Measurements from ENCODE around the gene GRAMD1A.
"Not testable (repeated sequence)": the region's sequence is repeated elsewhere in the genome, so short reads cannot be mapped to it uniquely, and the experiment has no call there.

Gene GRAMD1A

GRCh38 chr19:34999498-35000337 is at the start of gene GRAMD1A:
Gene GRAMD1A (plus strand): TSS chr19:35000323. CDS start chr19:35000479, 156 bp downstream.
- peak; percentile 98 for DNase-seq (ENCODE audit: low spot score)

- DNase-seq (ENCODE audit: low spot score), result no peak
These were observed 47.0 kb upstream of the GRAMD1A start for GRCh38 chr19:34953092-34953491.

DNA sequence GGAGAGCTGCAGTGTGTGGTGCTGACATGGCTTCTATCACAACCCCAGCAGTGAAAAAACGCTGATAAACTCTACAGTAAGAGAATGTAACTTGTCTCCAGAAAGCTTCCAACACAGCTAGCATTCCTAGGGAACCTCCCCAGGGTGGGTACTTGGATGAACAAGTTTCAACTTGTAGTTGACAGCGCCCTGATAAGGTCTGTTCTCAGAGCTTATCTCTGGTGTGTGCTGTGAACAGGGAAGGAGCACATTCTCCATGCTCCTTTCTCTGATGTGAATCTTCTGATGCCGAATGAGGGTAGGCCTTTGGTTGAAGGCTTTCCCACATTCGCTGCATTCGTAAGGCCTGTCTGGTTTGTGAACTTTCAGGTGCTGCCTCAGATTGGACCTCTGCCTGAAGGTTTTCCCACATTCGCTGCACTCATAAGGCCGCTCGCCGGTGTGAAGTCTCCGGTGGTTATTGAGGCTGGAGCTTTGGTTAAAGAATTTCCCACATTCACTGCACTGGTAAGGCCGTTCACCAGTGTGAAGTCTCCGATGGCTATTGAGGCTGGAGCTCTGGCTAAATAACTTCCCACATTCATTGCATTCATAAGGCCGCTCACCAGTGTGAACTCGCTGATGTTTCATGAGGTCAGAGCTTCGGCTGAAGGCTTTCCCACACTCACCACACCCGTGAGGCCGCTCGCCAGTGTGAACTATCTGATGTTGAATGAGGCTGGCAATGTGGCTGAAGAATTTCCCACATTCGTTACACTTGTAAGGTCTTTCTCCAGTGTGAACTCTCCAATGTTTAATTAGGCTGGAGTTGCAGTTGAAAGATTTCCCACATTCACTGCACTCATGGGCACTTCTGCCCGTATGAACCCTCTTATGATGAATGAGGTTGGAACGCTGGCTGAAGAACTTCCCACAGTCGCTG is 42.0 kb upstream of the GRAMD1A start:
- no peak for DNase-seq (ENCODE audit: low spot score)

DNA sequence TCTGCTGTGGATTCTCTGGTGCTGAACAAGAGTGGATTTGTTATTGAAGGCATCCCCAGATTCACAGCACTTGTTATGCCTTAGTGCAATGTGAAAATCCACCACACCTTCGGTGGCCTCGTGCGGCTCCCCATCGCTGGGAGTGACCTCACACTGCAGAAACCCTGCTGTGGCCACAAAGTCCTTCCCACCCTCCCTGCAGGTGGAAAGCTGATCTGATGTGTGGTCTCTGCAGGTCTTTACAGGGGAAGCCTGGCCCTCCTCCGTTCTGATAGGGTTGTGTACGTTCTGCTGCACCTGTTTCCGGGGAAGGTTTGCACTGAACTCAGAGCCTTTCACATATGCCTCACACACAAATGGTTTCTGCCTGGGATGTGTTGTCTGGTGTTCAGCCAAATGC is 41.1 kb upstream of the GRAMD1A start:
- no peak for DNase-seq (ENCODE audit: low spot score)

DNA sequence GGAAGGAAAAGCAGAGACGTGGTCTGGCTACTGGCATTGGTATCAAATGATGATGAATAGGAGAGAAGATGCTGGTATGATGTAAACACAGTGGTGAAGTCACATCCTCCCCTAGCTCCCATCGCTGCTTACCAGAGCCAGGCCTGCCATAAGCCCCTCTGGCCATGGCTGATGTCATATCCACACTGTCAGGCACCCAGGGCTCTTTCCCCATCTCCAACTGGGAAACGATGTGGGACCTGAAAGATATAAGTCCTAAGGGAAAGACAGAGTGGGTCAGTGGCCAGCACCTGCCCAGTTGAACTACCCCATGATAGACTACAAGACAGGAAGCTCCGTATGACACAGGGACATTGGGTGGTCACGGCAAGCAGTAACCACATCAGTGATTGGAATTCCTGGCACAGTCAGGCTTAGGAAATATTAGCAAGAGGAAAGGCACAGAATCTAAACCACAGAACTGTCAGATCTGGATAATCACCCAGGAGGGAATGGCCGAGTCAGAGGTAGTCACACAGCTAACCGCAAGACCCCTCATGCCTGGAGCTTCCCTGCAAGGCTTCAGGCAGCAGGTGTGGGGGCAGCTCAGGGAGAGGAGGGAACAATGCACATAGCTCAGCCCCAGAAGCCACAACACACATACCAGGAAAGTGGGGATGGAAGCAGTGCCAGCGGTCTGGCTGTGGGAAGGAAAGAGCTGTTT is 39.9 kb upstream of the GRAMD1A start:
- peak; percentile 55 for DNase-seq (ENCODE audit: low spot score)

DNA sequence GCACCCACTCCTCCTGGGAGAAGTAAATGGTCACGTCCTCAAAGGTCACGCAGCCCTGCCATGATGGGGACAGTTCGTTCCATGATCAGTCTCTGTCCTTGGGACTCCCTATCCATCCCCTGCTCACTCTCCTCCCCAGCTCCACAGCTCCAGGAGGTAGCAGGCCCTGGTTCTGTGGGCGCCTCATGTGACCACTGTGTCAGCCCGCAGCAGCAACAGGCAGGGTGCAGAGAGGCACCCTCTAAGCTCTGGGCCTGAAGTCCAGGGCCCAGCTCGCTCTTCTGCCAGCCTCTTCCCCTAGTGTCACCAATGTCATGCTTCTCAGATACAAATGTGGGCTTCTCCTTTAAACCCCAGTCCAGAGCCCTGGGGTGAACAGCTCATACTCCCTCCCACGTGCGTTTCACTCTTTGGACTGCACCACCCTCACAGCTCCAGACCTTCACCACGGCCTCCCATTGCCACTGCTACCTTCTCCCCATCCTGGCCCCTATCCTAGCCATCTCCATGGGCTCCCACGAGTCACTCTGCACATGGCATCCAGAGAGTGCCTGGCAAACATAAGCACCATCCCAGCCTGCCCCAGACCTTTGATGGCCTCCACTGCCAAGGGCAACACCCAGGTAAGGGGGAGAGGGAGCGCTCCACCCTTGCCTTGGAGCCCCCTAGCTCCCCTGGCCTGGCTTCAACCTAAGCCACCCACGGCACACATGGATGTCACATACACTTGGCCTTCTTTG is 39.0 kb upstream of the GRAMD1A start:
- no peak for DNase-seq (ENCODE audit: low spot score)

GRCh38 chr19:34961775-34962686 is 38.1 kb upstream of the GRAMD1A start:
- no peak for DNase-seq (ENCODE audit: low spot score)

GRCh38 chr19:34962687-34963572 is 37.2 kb upstream of the GRAMD1A start:
- peak; percentile 41 for DNase-seq (ENCODE audit: low spot score)

GRCh38 chr19:34963573-34964406 is 36.3 kb upstream of the GRAMD1A start, which contains the start of gene ZNF792:
Gene ZNF792 (minus strand): TSS chr19:34964229. CDS start chr19:34963662, 567 bp downstream.
- peak; percentile 92 for DNase-seq (ENCODE audit: low spot score)

DNA sequence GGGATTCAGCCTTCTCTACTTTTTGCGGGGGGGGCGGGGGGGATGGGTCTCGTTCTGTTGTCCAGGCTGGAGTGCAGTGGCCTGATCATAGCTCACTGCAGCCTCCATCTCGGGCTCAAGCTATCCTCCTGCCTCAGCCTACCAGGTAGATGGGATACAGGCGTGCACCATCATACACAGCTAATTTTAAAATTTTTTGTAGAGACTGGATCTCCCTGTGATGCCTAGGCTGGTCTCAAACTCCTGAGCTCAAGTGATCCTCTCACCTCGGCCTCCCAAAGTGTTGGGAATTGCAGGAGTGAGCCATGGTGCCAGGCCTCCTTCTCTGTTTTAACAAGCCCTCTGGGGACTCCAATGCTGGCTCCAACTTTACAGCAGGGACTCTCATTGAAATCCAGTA is 35.5 kb upstream of the GRAMD1A start:
- DNase-seq (ENCODE audit: low spot score), result no peak

DNA sequence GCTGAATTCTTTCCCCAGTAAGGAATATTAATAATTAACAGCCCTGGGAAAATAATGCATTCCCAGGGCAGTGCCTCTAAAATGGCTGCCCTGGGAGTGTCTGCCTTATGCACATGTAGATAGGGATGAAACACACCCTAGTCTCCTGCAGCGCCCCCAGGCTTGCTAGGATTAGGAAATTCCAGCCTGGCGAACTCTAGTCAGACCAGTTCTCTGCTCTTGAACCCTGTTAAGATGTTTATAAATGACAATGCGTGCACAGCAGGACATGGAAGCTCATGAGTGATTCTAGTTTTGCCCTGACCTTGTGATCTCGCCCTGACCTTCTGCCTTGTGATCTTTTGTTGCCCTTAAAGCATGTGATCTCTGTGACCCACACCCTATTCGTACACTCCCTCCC is 34.6 kb upstream of the GRAMD1A start:
- not testable (repeated sequence) for DNase-seq (ENCODE audit: low spot score)

DNA sequence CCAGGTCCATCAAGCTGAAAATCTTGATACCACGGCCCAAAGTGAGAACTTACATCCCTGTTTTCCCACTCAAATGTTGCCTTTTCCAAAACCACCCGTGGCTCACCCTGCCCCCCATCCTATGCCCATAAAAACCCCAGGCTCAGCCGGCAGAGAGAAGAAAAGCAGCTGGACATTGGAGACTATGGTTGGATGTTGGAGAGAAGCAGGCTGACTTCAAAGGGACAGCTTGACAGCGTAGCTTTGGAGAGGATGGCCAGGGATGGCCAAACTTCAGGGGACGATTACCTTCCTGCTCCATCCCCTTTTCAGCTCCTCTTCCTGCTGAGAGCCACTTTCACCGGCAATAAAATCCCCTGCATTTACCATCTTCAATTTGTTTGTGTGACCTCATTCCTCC is 32.6 kb upstream of the GRAMD1A start:
- no peak for DNase-seq (ENCODE audit: low spot score)

DNA sequence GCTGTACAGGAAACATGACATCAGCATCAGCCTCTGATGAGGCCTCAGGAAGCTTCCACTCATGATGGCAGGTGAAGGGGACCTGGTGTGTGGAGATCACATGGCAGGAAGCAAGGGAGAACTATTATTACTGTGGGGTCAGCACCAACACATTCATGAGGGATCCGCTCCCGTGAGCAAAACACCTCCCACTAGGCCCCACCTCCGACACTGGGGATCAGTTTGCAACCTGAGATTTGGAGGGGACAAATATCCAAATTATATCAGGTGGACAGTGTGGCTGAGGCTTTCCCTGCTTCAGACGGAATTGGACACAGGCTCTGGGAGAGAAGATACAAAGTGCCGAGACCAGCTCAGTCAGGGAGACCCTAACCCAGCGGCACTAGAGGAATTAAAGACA is 30.4 kb upstream of the GRAMD1A start:
- DNase-seq (ENCODE audit: low spot score), result no peak

DNA sequence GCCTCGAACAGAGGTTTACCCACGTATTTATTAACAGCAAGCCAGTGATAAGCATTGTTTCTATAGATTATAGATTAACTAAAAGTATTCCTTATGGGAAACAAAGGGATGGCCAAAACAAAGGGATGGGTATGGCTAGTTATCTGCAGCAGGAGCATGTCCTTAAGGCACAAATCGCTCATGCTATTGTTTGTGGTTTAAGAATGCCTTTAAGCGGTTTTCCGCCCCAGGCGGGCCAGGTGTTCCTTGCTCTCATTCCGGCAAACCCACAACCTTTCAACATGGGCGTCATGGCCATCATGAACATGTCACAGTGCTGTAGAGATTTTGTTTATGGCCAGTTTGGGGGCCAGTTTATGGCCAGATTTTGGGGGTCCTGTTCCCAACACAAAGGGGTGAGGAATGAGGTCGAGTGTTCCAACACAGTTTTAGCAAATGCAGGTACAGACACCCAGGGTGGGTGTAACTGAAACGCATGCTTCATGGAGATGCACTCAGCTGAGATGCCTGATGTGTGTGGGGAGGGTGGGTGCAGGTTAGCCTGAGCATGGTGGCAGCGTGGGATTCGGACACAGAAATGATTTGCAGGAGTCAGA is 29.8 kb upstream of the GRAMD1A start:
- DNase-seq (ENCODE audit: low spot score), result not testable (repeated sequence)

- DNase-seq (ENCODE audit: low spot score), result no peak
These were observed 27.9 kb upstream of the GRAMD1A start for GRCh38 chr19:34972163-34972705.

- DNase-seq (ENCODE audit: low spot score), result no peak
These were observed 25.5 kb upstream of the GRAMD1A start for GRCh38 chr19:34974646-34975045.

GRCh38 chr19:34975056-34975455 is 25.1 kb upstream of the GRAMD1A start:
- no peak for DNase-seq (ENCODE audit: low spot score)

GRCh38 chr19:34976611-34977010 is 23.5 kb upstream of the GRAMD1A start:
- no peak for DNase-seq (ENCODE audit: low spot score)
